GM18870 (cell line): Measurements from ENCODE around the gene TERF2IP.

Experiments
- ATAC-seq: cut with Tn5 transposase; IDR thresholded peaks from one replicate; pipeline ENCODE4 v1.9.1; 2021; ENCODE audit warnings: moderate library complexity; ENCODE audit not compliant: unreplicated experiment

TERF2IP gene

GRCh38 chr16:75647492-75648264 is at the start of gene TERF2IP, which contains the start of gene KARS1:
Gene TERF2IP (plus strand): TSS chr16:75647773. CDS start chr16:75647883, 110 bp downstream.
Gene KARS1 (minus strand): TSS chr16:75647665. CDS start chr16:75647639, 26 bp downstream.
- ATAC-seq, result peak; percentile 85

- no peak for ATAC-seq
Measured at GRCh38 chr16:75599452-75600277, 47.9 kb upstream of the TERF2IP start.

GRCh38 chr16:75603241-75603640 is 44.3 kb upstream of the TERF2IP start:
- no peak for ATAC-seq

GRCh38 chr16:75606507-75606906 is 41.1 kb upstream of the TERF2IP start:
- ATAC-seq, result no peak

GRCh38 chr16:75614066-75614897 is 33.3 kb upstream of the TERF2IP start:
- no peak for ATAC-seq

- ATAC-seq, result no peak
Measured at GRCh38 chr16:75615619-75616018, 32.0 kb upstream of the TERF2IP start.

GRCh38 chr16:75616521-75617010 is 31.0 kb upstream of the TERF2IP start:
- no peak for ATAC-seq

GRCh38 chr16:75617121-75617520 is 30.5 kb upstream of the TERF2IP start:
- no peak for ATAC-seq

- ATAC-seq, result no peak
Measured at GRCh38 chr16:75618780-75619179, 28.8 kb upstream of the TERF2IP start.

- ATAC-seq, result no peak
Measured at GRCh38 chr16:75620326-75621169, 27.0 kb upstream of the TERF2IP start.

GRCh38 chr16:75621170-75621477 is 26.4 kb upstream of the TERF2IP start:
- no peak for ATAC-seq

- peak; percentile 84 for ATAC-seq
Measured at GRCh38 chr16:75622761-75623605, 24.6 kb upstream of the TERF2IP start, which contains the start of gene ADAT1. Gene ADAT1 (minus strand): TSS chr16:75623281. CDS start chr16:75620799, 2,482 bp downstream.

GRCh38 chr16:75624921-75625334 is 22.6 kb upstream of the TERF2IP start:
- no peak for ATAC-seq

GRCh38 chr16:75626806-75627205 is 20.8 kb upstream of the TERF2IP start:
- no peak for ATAC-seq

- no peak for ATAC-seq
Measured at GRCh38 chr16:75627851-75628250, 19.7 kb upstream of the TERF2IP start.

GRCh38 chr16:75628351-75628750 is 19.2 kb upstream of the TERF2IP start:
- no peak for ATAC-seq

- ATAC-seq, result no peak
Measured at GRCh38 chr16:75629132-75629531, 18.4 kb upstream of the TERF2IP start.

- ATAC-seq, result no peak
Measured at GRCh38 chr16:75630052-75630451, 17.5 kb upstream of the TERF2IP start.

- no peak for ATAC-seq
Measured at GRCh38 chr16:75632857-75633256, 14.7 kb upstream of the TERF2IP start.
